Coronary artery (tissue), 2 donors: Measurements from ENCODE around the gene ITIH3.

ENCODE experiments used
- DNase-seq: peaks from one replicate; pipeline ENCODE4 v3.0.0-alpha.2; 2017; ENCODE audit warnings: low spot score
- H3K27ac ChIP-seq, 2 donors: fragments of 200-600 bp; sonication (generic); one replicate each; pipeline ENCODE4 v1.5.1; 2016 to 2019
- H3K4me3 ChIP-seq: fragments of 200-600 bp; sonication (generic); 2 replicates; pipeline ENCODE4 v1.5.1; 2016; ENCODE audit warnings: mild to moderate bottlenecking, moderate library complexity
- CTCF ChIP-seq: fragments of 200-600 bp; sonication (generic); IDR thresholded peaks from one replicate; pipeline ENCODE4 v1.5.1; 2019; ENCODE audit warnings: antibody characterized with exemption

ITIH3 gene

GRCh38 chr3:52845157-52845556 lies 50.6 kb downstream of the ITIH3 start:
- TF ChIP-seq CTCF: no peak
- Histone ChIP-seq H3K4me3 (peak overlapping the region; percentile 6), H3K27ac (peak overlapping the region; percentile 93 to 94)
- DNase-seq: peak; percentile 92

- no peak for DNase-seq
- peak overlapping the region; percentile 6 for H3K4me3 ChIP-seq
- peak overlapping the region; percentile 93 to 94 for H3K27ac ChIP-seq
- TF ChIP-seq CTCF: peak; percentile 36
Measured at GRCh38 chr3:52845691-52846431, 51.3 kb downstream of the ITIH3 start.

GRCh38 chr3:52846432-52846965 lies 51.9 kb downstream of the ITIH3 start:
- no peak for TF ChIP-seq CTCF
- Histone ChIP-seq H3K4me3 (no peak overlapping the region), H3K27ac (peak overlapping the region; percentile 93 to 94)
- no peak for DNase-seq

GRCh38 chr3:52847241-52847640 lies 52.6 kb downstream of the ITIH3 start:
- DNase-seq: no peak
- no peak overlapping the region for H3K4me3 ChIP-seq
- TF ChIP-seq CTCF: no peak
- H3K27ac ChIP-seq: peak overlapping the region; percentile 73 to 94

- DNase-seq: no peak
- H3K4me3 ChIP-seq: no peak overlapping the region
- TF ChIP-seq CTCF: no peak
- H3K27ac ChIP-seq: peak overlapping the region in 1 of 2 donors; percentile 73
Measured at GRCh38 chr3:52847726-52848125, 53.1 kb downstream of the ITIH3 start.

- no peak overlapping the region for H3K4me3 ChIP-seq
- H3K27ac ChIP-seq: peak overlapping the region in 1 of 2 donors; percentile 73
- TF ChIP-seq CTCF: no peak
- no peak for DNase-seq
Measured at GRCh38 chr3:52848617-52849016, 54.0 kb downstream of the ITIH3 start.

- Histone ChIP-seq H3K4me3 (no peak overlapping the region), H3K27ac (peak overlapping the region in 1 of 2 donors; percentile 73)
- DNase-seq: no peak
- TF ChIP-seq CTCF: no peak
Measured at GRCh38 chr3:52849656-52850055, 55.1 kb downstream of the ITIH3 start.
